HepG2 (cell line): ENCODE data around the gene BABAM2. TPM values are rescaled to one million over a fixed set of nuclear protein-coding genes. Genes with fewer than 3 reads are reported as not detected.
A peak's percentile ranks its signal among the peaks of the same experiment; 100 is the strongest.

ENCODE experiments used
- ATF1 ChIP-seq: IDR thresholded peaks from 2 replicates; pipeline ENCODE4 v1.6.1; 2016; ENCODE audit warnings: mild to moderate bottlenecking, control low read depth
- ATF7 ChIP-seq, 2 experiments: fragments of 450-650 bp in 1 of 2; sonication (generic) in 1 of 2; formaldehyde crosslinking in 1 of 2; IDR thresholded peaks; 2 replicates each; pipeline versions ENCODE4 v1.4.0 to v1.6.1; 2016 to 2020; ENCODE audit warnings: antibody characterized with exemption in 1 of 2, mild to moderate bottlenecking in 1 of 2, missing genetic modification reagents in 1 of 2
- CHCHD3 ChIP-seq: sonication (generic); formaldehyde crosslinking; IDR thresholded peaks from 2 replicates; pipeline ENCODE4 v1.8.0; 2022; ENCODE audit warnings: mild to moderate bottlenecking, missing genetic modification reagents, moderate library complexity
- DPF2 ChIP-seq: sonication (generic); formaldehyde crosslinking; IDR thresholded peaks from 2 replicates; pipeline ENCODE4 v1.4.0; 2020; ENCODE audit warnings: mild to moderate bottlenecking, low read depth, missing genetic modification reagents, borderline replicate concordance
- FOXA3 ChIP-seq: IDR thresholded peaks from 2 replicates; pipeline ENCODE4 v1.6.1; 2016; ENCODE audit warnings: missing genetic modification reagents, missing compliant biosample characterization
- HMG20A ChIP-seq: IDR thresholded peaks from 2 replicates; pipeline ENCODE4 v1.6.1; 2016; ENCODE audit warnings: borderline replicate concordance
- HOXD1 ChIP-seq: sonication (generic); formaldehyde crosslinking; IDR thresholded peaks from 2 replicates; pipeline ENCODE4 v1.5.0; 2020; ENCODE audit warnings: missing genetic modification reagents
- LCORL ChIP-seq, 2 experiments: fragments of 450-650 bp in 1 of 2; sonication (generic) in 1 of 2; formaldehyde crosslinking in 1 of 2; IDR thresholded peaks; 2 replicates each; pipeline versions ENCODE4 v1.5.0 to v1.6.1; 2017 to 2020; ENCODE audit warnings: antibody characterized with exemption in 1 of 2, missing genetic modification reagents in 1 of 2
- MLLT10 ChIP-seq: sonication (generic); formaldehyde crosslinking; IDR thresholded peaks from 2 replicates; pipeline ENCODE4 v1.4.0; 2020; ENCODE audit warnings: missing genetic modification reagents
- NFE2L1 ChIP-seq: sonication (generic); formaldehyde crosslinking; IDR thresholded peaks from 2 replicates; pipeline ENCODE4 v1.4.0; 2020; ENCODE audit warnings: missing genetic modification reagents, mild to moderate bottlenecking, borderline replicate concordance
- ZC3H4 ChIP-seq: sonication (generic); formaldehyde crosslinking; IDR thresholded peaks from 2 replicates; pipeline ENCODE4 v1.4.0; 2020; ENCODE audit warnings: missing genetic modification reagents, borderline replicate concordance
- ZFX ChIP-seq: sonication (generic); formaldehyde crosslinking; IDR thresholded peaks from 2 replicates; pipeline ENCODE4 v1.4.0; 2020; ENCODE audit warnings: mild to moderate bottlenecking, low read depth, missing genetic modification reagents, moderate library complexity
- ZNF232 ChIP-seq: sonication (generic); formaldehyde crosslinking; IDR thresholded peaks from 2 replicates; pipeline ENCODE4 v1.4.0; 2020; ENCODE audit warnings: missing genetic modification reagents, borderline replicate concordance
- ZNF263 ChIP-seq: sonication (generic); formaldehyde crosslinking; IDR thresholded peaks from 2 replicates; pipeline ENCODE4 v1.4.0; 2020; ENCODE audit warnings: missing genetic modification reagents
- ZNF335 ChIP-seq: sonication (generic); formaldehyde crosslinking; IDR thresholded peaks from 2 replicates; pipeline ENCODE4 v1.4.0; 2020; ENCODE audit warnings: missing genetic modification reagents
- ZNF713 ChIP-seq: sonication (generic); formaldehyde crosslinking; IDR thresholded peaks from 2 replicates; pipeline ENCODE4 v1.4.0; 2020; ENCODE audit warnings: mild to moderate bottlenecking, missing genetic modification reagents
- ZNF761 ChIP-seq: sonication (generic); formaldehyde crosslinking; conservative IDR thresholded peaks from 2 replicates; pipeline ENCODE4 v1.4.0; 2020; ENCODE audit warnings: mild to moderate bottlenecking, missing genetic modification reagents
- ZNF792 ChIP-seq: IDR thresholded peaks from 2 replicates; pipeline ENCODE4 v1.6.1; 2016
- ZSCAN12 ChIP-seq: sonication (generic); formaldehyde crosslinking; IDR thresholded peaks from 2 replicates; pipeline ENCODE4 v1.9.0; 2021; ENCODE audit warnings: mild to moderate bottlenecking, missing genetic modification reagents
- polyA plus RNA-seq, 8 experiments: library from polyadenylated mRNA; depleted of rRNA in 3 of 8; stranded (reverse) in 7 of 8; unstranded in 1 of 8; fragments of >200 nt; fragmentation: Illumina TruSeq in 4 of 8; extraction: Trizol in 4 of 8; gene quantifications; 2 replicates each; pipeline versions ENCODE4 v1.2.1 to v1.2.3, GENCODE V29; 2011 to 2016; ENCODE audit warnings: low read depth in 4 of 8, missing spikeins in 1 of 8, mixed read lengths in 1 of 8; ENCODE audit not compliant: insufficient read depth in 1 of 8
- total RNA-seq, 5 experiments: library from RNA; depleted of rRNA; stranded (reverse); fragments of >200 nt; fragmentation: Illumina TruSeq; extraction: Trizol; gene quantifications; 2 replicates each; pipeline ENCODE4 v1.2.3, GENCODE V29; 2016; ENCODE audit warnings: low read depth in 1 of 5
- TF ChIP-seq, protein P1 (sequence below), 2 experiments: sonication (generic) in 1 of 2; formaldehyde crosslinking in 1 of 2; IDR thresholded peaks; 2 replicates each; pipeline versions ENCODE4 v1.4.0 to v1.6.1; 2018 to 2020; ENCODE audit warnings: missing genetic modification reagents in 2 of 2, borderline replicate concordance in 1 of 2, low read depth in 1 of 2, mild to moderate bottlenecking in 1 of 2, missing biosample characterization in 1 of 2
- TF ChIP-seq, protein P2 (sequence below): IDR thresholded peaks from 2 replicates; pipeline ENCODE4 v1.6.1; 2016; ENCODE audit warnings: mild to moderate bottlenecking, missing biosample characterization, missing genetic modification reagents
- TF ChIP-seq, protein P3 (sequence below): sonication (generic); formaldehyde crosslinking; IDR thresholded peaks from 2 replicates; pipeline ENCODE4 v1.5.0; 2020; ENCODE audit warnings: mild to moderate bottlenecking, missing genetic modification reagents
- TF ChIP-seq, protein P4 (sequence below): sonication (generic); formaldehyde crosslinking; conservative IDR thresholded peaks from 2 replicates; pipeline ENCODE4 v1.5.0; 2020; ENCODE audit warnings: missing genetic modification reagents

BABAM2 gene
- total and polyA plus RNA-seq, 2 of the 13 experiments (the other 11 are each of a cell fraction or from before 2014, with no cell fraction given): 24.9 to 28.0 TPM

DNA sequence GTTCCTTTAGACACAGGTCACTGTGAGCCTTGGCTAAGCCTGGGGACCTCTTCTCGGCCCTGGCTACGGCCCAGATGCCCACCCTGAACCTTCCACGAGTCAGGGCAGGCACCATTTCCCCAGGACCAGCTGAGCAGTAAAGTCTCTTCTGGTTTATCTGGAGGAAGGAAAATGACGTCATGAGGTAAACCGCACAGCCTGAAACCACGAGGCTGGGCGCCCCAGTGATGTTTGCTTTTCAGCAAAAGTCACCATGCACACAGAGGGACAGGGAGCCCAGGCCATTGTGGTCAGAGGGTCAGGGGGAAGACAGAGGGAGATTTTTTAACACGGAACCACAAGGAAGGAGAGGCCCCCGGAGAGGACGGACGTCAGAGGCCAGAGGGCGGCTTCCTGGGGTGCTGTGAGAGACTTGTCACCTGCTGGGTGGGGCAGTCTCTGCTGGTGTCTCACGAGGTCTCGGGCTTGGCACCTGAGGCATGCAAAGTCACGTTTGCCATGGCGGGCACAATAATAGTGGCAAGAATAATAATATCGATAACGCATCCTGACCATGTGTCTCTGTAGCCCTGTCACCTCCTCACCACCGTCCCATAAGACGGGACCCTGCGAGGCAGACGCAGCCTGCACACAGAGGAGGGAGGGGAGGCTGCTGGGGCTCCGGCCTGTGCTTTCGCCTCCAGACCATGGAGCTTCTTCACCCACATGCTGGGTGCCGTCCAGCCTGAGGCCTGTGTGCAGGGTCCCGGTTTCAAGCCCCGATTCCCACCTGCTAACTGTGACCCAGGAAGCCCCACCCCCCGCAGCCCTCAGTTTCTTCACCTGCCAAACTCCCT is 468.9 kb downstream of the BABAM2 start (continued):
- no peak for TF ChIP-seq ZNF263 (CRISPR knock-in tag)
- TF ChIP-seq HMG20A: peak; percentile 65; the same call in 1 of the 2 replicates
- TF ChIP-seq, protein P1, sequence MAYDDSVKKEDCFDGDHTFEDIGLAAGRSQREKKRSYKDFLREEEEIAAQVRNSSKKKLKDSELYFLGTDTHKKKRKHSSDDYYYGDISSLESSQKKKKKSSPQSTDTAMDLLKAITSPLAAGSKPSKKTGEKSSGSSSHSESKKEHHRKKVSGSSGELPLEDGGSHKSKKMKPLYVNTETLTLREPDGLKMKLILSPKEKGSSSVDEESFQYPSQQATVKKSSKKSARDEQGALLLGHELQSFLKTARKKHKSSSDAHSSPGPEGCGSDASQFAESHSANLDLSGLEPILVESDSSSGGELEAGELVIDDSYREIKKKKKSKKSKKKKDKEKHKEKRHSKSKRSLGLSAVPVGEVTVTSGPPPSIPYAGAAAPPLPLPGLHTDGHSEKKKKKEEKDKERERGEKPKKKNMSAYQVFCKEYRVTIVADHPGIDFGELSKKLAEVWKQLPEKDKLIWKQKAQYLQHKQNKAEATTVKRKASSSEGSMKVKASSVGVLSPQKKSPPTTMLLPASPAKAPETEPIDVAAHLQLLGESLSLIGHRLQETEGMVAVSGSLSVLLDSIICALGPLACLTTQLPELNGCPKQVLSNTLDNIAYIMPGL (CRISPR knock-in tag; IDR thresholded peaks at IDR 0.05; ENCODE audit: borderline replicate concordance in 1 of 2, low read depth in 1 of 2): no peak
- no peak for TF ChIP-seq MLLT10
- no peak for TF ChIP-seq NFE2L1 (CRISPR knock-in tag)
- TF ChIP-seq DPF2: 0 out of 2 replicates have a peak, but pooled peaks have one; percentile 14
- TF ChIP-seq FOXA3: peak; percentile 58; the same call in 1 of the 2 replicates
- TF ChIP-seq LCORL (IDR thresholded peaks at IDR 0.05): no peak
- TF ChIP-seq LCORL (CRISPR knock-in tag; IDR thresholded peaks at IDR 0.05): no peak
- TF ChIP-seq, protein P2, sequence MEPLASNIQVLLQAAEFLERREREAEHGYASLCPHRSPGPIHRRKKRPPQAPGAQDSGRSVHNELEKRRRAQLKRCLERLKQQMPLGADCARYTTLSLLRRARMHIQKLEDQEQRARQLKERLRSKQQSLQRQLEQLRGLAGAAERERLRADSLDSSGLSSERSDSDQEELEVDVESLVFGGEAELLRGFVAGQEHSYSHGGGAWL (CRISPR knock-in tag): 0 out of 2 replicates have a peak, but pooled peaks have one; percentile 39
- TF ChIP-seq CHCHD3 (CRISPR knock-in tag): no peak
- peak; percentile 35; the same call in 1 of the 2 replicates for TF ChIP-seq ZFX (CRISPR knock-in tag)
- peak; percentile 71; the same call in 1 of the 2 replicates for TF ChIP-seq ZNF335 (CRISPR knock-in tag)
- TF ChIP-seq, protein P3, sequence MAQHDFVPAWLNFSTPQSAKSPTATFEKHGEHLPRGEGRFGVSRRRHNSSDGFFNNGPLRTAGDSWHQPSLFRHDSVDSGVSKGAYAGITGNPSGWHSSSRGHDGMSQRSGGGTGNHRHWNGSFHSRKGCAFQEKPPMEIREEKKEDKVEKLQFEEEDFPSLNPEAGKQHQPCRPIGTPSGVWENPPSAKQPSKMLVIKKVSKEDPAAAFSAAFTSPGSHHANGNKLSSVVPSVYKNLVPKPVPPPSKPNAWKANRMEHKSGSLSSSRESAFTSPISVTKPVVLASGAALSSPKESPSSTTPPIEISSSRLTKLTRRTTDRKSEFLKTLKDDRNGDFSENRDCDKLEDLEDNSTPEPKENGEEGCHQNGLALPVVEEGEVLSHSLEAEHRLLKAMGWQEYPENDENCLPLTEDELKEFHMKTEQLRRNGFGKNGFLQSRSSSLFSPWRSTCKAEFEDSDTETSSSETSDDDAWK (CRISPR knock-in tag): no peak
- no peak for TF ChIP-seq ZNF713 (CRISPR knock-in tag)
- peak; percentile 100 for TF ChIP-seq ATF7 (IDR thresholded peaks at IDR 0.05)
- peak; percentile 92 for TF ChIP-seq ATF7 (CRISPR knock-in tag; IDR thresholded peaks at IDR 0.05)
- TF ChIP-seq ZC3H4: no peak
- TF ChIP-seq ZSCAN12 (CRISPR knock-in tag): no peak
- TF ChIP-seq HOXD1: no peak
- no peak for TF ChIP-seq ZNF761 (CRISPR knock-in tag)
- TF ChIP-seq ZNF232 (CRISPR knock-in tag): 0 out of 2 replicates have a peak, but pooled peaks have one; percentile 20
- 0 out of 2 replicates have a peak, but pooled peaks have one; percentile 26 for TF ChIP-seq ZNF792 (CRISPR knock-in tag)
- TF ChIP-seq, protein P4, sequence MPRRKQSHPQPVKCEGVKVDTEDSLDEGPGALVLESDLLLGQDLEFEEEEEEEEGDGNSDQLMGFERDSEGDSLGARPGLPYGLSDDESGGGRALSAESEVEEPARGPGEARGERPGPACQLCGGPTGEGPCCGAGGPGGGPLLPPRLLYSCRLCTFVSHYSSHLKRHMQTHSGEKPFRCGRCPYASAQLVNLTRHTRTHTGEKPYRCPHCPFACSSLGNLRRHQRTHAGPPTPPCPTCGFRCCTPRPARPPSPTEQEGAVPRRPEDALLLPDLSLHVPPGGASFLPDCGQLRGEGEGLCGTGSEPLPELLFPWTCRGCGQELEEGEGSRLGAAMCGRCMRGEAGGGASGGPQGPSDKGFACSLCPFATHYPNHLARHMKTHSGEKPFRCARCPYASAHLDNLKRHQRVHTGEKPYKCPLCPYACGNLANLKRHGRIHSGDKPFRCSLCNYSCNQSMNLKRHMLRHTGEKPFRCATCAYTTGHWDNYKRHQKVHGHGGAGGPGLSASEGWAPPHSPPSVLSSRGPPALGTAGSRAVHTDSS (CRISPR knock-in tag): no peak
- TF ChIP-seq ATF1 (CRISPR knock-in tag): no peak
